Measurements from ENCODE around the gene CLSTN3.

CLSTN3 gene

DNA sequence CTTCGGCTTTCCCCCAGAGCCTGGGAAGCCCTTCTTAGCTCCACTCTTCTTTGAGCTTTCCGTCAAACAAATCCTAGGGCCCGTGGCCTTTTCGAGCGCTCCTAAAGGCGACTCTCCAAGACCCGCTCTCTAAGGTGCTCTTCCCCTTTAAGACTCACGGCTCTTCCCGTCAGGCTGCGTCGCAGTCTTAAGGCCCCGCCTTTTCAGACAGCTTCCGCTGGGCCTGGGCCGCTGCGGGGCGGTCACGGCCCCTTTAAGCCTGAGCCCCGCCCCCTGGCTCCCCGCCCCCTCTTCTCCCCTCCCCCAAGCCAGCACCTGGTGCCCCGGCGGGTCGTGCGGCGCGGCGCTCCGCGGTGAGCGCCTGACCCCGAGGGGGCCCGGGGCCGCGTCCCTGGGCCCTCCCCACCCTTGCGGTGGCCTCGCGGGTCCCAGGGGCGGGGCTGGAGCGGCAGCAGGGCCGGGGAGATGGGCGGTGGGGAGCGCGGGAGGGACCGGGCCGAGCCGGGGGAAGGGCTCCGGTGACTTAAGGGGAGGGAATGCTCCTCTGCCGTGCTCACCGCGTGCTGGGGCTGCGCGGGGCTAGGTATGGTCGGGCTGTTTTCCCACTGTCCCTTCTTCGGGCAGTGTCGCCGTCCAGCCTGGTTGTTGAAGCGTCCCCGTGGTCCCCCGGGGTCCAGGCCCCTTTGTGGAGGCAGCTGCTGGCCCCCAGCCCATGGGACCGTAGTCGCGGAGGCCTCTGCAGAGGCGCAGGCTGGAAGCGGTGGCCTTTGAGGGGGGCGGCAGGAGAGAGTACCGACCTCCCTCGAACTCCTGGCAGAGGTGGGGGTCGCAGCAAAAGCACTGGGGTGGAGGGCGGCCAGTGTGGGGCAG, 59.5 kb downstream of the CLSTN3 start, which contains the start of gene PEX5:
TSS of gene PEX5 (plus strand) at position 289 of the 870 bp plus-strand sequence. CDS start 692 bp downstream, outside the sequence.
- peak; percentile 96 for DNase-seq (ENCODE audit: low spot score)

DNA sequence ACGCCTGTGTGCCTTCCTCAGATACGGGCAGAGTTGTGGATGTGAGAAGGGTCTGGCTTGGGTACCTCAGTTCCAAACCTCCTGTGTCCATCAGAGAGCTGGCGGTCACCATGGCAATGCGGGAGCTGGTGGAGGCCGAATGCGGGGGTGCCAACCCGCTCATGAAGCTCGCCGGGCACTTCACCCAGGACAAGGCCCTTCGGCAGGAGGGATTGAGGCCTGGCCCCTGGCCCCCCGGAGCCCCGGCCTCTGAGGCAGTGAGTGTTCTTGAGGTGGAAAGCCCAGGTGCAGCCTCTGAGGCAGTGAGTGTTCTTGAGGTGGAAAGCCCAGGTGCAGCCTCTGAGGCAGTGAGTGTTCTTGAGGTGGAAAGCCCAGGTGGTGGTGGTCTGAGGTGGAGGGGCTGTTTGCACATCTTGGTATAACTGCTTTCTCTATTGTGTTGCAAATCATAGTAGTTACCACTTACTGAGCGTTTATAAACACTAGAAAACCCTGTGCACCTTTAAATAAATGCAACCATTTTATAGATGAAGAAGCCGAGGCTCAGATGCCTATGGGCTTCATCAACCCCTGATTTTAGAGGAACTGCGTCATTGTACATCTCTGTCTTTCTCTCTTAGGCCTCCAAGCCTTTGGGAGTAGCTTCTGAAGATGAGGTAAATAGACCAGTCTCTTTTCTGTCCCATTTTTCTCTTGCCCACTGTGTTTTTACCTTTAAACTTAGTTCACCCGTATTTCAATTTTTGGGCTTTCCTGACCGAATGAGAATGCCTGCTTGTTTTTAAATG, 60.3 kb downstream of the CLSTN3 start:
- peak; percentile 70 for DNase-seq (ENCODE audit: low spot score)

DNA sequence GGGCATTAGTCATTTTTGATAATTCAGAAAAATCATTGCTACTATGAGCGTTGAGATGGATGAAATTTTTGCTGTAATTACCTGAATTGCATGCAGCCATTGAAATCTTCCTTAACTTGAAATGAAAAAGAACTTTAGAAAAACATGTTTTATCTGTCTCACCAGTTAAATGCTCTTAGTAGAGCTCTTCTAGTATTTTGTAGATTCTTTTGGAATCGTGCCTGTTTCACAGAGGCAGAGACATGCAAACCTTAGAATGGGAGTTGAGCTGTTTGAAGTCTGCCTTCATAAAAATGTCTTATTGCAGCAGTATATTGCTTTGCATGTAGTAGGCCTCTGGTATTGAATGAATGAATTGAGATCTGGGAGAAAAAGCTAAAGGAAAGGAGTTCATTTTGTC, 63.5 kb downstream of the CLSTN3 start:
- DNase-seq (ENCODE audit: low spot score): no peak

- DNase-seq (ENCODE audit: low spot score): no peak
These were observed 67.7 kb downstream of the CLSTN3 start for GRCh38 chr12:7197841-7198240.

GRCh38 chr12:7203109-7203508, 72.9 kb downstream of the CLSTN3 start:
- DNase-seq (ENCODE audit: low spot score): no peak

DNA sequence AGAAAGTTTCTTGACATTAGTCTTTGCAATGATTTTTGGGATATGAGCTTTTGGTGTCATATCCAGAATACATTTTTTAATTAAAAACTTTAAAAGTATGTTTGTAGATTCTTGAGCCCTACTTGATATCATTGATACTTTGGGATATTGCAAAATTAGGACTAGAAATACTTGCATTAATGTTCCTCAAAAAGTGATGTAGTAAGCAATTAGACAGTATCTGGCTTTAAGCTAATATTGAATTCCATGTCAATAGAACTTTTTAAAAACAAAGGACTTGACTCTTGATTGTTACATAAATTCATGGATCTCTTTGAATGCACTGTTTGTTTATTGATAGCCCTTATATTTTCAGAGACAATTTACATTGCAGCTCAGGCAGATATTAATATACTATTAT, 74.9 kb downstream of the CLSTN3 start:
- no peak for DNase-seq (ENCODE audit: low spot score)

- DNase-seq (ENCODE audit: low spot score): peak; percentile 76
These were observed 76.5 kb downstream of the CLSTN3 start for GRCh38 chr12:7206691-7207090.

DNA sequence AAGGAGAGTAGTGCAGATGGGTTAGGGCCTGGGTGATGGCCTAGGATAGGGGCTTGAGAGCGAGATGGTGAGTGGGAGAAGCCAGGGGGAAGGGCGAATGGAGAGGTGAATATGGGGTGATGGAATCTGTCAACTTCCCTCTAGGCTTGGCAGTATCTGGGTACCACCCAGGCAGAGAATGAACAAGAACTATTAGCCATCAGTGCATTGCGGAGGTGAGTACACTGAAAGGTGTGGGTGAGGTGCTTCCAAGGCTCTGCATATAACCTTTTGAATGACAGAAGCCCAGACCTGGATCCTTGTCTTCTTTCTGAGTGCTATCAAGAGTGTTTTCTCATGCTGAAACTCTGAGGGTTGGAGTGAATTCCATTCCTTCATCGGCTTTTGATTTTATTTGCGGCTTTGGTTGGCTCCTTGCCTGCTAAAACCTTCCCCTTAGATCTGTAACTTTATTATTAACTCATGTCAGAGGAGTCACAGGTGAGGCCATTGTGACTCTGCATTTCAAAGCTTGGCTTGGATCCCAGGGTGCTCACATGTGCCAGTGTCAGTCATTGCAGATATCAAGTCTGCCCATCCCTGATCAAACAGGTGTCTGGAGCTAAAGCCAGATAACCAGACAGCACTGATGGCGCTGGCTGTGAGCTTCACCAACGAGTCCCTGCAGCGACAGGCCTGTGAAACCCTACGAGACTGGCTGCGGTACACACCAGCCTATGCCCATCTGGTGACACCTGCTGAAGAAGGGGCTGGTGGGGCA, 77.9 kb downstream of the CLSTN3 start:
- no peak for DNase-seq (ENCODE audit: low spot score)
